Measurements from ENCODE around the gene FBN2.

Gene FBN2

DNA sequence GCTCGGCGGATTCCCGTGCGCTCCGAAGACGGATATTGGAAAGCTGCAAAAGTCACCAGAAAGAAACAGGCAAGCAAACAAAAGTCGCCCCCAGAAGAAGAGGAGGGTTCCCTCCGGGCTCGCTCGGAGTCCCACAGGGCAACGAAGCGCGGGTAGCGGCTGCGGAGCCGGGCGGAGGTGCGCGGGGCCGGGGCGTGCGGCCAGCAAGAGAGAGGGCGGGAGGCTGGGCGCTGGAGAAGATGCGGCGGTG is at the start of gene FBN2:
Gene FBN2 (minus strand): TSS at position 246 of the 250 bp plus-strand sequence. CDS start 642 bp downstream, outside the sequence.
- DNase-seq (ENCODE audit: low read depth) = no peak

DNA sequence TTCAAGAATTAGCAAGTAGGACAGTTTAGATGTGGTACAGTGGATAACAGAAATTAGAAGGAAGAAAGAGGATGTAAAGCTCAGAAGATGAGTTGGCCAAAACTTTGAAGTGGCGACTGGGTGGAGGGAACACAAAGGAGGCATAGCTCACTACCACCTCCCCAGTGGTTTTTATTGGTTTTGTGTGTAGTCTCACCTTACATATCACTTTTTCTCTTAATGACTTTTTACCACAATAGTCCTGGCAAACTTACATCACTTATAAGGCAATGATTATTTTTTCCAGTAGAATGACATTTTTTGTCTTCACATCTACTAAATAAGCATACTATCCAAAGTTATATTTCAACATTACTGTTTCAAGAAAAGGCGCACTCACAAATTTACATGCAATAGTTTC is 49.2 kb upstream of the FBN2 start:
- DNase-seq (ENCODE audit: low read depth) = no peak

DNA sequence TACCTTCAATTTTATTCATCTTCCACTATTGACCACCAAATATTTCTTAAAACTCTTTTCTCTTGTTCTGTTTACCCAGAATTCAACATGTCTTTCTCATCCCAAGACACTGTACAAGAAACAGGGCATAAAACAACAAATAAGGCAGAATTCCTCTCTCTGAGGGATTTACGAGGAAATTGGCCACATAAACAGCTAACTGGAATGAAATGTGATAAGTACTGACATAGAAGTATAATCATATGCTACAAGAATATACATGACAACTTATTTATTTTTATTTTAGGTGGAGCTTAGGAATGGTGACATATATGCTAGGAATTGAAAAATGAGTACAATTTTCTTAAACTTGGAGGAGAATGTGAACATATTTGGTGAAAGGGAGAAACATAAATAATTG is 48.8 kb upstream of the FBN2 start:
- no peak for DNase-seq (ENCODE audit: low read depth)

DNA sequence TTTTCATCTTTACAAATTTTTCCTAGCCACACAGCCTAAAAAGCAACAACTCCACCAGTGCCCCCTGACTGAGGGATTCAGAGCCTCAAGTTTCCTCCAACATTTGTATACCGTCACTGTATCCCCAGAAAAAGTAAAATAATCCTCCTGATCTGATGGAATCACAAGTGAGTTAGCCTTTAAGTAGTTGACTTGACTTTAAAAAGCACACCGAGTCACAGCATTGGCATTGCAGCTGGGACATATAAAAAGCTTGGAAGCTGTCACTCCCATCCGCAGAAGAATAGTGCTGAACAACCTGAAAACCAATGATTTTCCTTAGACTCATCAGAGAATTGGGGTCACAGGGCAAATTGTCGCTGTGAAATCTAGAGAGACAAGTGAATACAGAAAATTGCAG is 41.6 kb upstream of the FBN2 start:
- DNase-seq (ENCODE audit: low read depth) = no peak

DNA sequence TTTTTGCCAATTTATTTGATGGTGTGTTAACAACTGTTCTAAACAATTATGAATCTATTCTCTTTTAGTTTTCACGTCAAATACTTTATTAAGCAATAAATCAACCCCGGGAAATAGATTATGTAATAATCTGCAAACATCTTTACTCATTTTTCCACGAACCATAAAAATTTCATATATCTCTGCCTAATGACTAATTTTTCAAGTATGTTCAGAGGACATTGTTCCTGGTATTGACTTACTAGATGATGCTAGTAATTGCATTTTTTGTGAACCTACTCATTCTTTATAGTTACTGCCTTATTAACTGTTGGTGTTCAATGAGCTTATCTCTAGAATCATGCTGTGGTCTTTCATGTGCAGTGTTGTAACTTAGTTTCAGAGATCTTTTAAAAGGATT is 41.0 kb upstream of the FBN2 start:
- DNase-seq (ENCODE audit: low read depth) = no peak

DNA sequence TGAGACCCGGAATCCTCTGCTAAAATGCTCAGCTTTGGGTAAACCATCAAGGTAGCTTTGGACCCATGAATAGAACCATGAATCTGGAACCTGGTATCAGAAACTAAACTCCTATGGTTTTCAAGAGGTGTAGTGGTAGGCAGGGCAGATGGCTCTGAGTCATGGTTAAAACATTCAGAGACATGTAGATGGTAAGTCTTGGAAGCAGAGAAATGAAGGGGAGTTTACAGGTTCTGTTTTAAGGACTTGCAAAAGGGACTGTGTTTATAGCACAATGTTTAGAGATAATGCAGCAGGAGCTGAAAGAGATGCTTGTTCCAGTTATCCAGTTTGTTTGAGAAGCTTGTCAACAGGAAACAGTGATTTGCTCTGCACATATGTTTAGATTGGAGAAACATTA is 36.0 kb upstream of the FBN2 start:
- no peak for DNase-seq (ENCODE audit: low read depth)

DNA sequence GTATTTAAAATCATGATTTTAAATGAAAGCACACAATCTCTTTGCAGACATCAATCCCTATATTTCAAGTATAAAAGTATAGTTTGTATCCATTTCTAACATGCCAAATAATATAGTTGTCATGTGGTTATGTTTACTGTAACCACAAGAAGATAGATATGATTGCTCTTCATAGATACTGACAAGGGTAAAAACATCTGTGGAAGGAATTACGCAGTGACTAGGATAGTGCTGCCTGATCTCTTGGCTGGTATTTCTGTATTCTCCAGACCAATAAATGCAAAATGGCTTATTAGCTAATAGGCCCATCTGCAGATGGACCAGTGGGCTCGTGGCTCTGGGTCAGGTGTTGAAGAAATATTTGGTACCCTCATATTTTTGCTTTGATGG is 34.9 kb upstream of the FBN2 start:
- no peak for DNase-seq (ENCODE audit: low read depth)

DNA sequence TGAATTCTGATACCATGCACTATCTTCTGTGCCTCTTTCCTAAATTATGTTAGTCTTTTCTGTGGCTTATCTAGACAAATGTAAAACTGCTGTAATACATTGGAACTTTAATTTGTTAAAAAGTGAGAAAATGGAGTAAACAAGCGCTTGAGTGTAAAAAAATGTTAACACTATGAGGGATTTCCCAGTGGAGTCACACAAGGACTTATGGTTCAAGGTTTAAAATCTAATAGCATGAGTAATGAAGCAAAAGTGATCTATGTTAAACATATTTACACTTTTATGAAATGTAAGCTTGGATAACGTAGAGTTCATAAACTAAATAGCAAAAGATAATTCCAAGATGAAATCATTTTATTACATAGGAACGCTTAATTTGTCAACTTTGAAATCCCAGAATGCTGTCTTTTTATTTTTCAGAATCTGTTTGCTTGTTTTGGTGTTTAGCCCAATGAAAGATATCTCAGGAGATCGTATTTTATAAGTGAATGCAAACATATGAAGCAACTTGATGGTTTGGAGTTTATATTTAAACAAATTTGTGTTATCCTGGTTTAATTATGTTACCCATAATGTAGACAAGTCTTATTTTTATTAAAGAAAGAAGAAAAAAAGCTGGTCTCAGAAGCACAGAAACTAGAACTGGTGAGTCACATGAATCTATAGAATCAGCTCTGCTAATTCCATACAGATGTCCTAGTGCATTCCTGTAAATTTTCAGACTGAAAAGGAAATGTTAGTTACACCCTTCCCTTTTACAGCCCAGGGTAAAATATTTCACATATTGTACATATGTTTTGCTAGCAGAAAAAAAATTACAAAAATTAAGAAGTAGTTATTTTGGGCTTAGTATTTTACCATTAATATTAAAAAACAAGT is 34.2 kb upstream of the FBN2 start:
- no peak for DNase-seq (ENCODE audit: low read depth)

DNA sequence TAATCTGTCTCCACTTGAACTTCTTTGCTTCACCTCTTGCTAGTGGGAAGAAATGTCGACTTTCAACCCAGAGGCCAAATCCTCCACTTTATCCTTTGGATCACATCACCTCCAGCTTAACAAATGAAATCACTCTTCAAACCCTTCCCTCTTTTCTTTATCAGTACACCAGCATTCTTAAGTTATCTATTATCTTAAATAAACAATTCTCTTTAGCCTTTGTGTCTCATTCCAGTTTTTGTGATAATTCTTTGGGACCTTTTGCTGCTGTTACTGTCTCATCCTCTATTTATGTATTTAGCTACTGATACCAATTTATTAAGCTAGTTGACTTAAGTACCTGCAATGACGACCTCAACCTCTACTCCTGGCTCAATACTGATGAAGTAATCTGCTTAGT is 28.1 kb upstream of the FBN2 start:
- no peak for DNase-seq (ENCODE audit: low read depth)

DNA sequence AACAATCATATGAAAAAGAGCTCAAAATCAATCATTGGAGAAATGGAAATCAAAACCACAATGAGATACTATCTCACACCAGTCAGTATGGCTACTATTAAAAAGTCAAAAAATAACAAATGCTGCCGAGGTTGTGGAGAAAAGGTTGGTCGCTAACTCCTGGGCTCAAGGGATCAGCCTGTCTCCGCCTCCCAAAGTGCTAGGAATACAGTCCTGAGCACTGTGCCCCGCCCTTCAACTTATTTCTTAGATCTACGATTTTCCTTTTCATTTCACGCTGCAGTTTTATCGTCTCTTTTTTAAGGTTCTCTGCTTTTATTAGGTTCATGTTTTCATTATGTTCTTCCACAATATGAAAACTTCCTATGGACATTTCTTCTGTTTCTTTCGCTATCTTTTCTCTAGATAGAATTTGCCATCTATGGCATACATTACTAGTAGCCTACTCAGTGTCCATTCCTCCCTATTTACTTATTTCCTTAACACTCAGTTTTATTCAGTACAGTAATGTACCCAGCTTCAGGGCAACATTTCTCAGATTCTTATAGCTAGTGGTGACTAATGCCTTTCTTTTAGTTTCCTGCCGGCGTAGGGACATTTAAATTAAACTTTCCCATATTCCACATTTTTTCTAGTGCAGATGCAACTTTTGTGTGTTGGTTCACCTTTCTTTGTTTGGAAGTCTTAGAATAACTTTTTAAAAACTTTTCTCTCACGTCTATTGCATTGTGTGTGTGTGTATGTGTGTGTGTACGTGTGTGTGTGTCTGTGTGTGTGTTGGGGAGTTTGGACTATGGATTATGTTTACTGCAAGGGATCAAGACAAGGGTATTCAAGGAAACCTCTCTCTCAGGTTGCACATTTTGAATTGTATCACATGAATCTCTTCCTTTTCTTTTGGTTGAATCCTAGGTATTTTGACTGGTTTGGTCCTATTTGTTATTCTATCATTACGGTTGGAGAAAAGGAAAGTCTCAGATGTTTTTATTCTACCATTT is 21.6 kb upstream of the FBN2 start:
- no peak for DNase-seq (ENCODE audit: low read depth)

DNA sequence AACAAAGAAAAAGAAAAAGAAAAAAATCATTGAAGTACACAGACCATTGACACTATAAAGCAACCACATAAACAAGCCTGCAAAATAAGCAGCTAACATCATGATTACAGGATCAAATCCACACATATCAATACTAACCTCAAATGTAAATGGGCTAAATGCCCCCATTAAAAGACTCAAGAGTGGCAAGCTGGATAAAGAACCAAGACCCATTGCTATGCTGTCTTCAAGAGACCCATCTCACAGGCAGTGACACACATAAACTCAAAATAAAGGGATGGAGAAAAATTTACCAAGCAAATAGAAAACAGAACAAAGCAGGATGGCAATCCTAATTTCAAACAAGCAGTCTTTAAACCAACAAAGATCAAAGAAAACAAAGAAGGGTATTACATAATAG is 15.7 kb upstream of the FBN2 start:
- no peak for DNase-seq (ENCODE audit: low read depth)

DNA sequence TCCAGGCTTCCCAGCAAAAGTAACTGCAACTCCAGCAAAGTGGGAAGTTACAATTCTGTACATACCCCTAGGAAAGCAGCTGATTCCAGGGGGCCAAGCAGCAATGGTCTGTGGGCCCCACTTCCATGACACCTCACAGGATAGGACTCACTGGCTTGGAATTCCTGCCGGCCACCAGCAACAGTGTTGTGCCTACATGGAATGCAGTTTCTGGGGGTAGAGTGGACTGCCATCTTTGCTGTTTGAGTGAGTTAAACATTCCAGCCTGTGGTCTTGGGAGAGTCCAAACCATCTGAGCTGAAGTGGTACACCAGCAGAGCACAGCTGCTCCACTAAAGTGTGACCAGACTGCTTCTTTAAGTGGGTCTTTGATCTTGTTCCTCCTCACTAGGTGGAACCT is 13.4 kb upstream of the FBN2 start:
- DNase-seq (ENCODE audit: low read depth) = no peak

DNA sequence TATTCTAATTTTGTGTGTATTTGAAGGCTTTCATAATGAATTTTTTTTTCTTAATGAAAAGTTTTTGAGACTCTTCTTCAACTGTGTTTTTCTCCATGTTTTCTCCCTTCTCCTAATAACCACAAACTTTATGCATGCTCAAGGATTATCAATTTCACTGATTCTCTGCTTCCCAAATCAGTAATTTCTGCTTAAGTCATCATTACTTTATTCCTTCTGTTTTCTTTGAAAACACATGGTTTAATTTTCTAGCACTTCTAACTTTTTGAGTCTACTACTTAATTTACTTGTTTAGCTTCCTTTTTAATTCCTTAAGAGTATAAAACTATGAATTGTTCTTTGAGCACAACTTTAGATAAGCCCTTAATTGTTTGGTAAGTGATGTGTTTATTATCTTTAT is 11.5 kb upstream of the FBN2 start:
- DNase-seq (ENCODE audit: low read depth) = no peak

DNA sequence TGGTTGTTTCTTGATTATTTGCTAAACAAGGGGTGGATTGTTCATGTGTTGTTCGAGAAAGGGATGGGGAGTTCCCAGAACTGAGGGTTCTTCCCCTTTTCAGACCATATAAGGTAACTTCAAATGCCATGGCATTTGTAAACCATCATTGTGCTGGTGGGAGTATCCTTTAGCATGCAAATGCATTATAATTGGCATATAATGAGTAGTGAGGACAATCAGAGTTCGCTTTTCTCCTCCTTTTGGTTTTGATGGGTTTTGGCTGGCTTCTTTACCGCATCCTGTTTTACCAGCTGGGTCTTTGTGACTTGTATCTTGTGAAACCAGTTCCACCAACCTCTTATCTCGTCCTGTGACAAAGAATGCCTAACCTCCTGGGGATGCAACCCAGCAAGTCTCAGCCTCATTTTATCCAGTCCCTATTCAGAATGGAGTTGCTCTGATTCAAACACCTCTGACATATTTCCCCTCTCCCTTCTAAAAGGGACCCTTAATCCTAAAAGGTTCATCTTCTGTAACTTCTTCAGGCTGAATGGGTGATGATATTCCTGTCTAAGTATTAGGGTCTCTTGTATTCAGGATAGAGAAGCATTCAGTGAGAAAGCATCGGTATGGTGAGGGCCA is 8.7 kb upstream of the FBN2 start:
- DNase-seq (ENCODE audit: low read depth) = no peak

DNA sequence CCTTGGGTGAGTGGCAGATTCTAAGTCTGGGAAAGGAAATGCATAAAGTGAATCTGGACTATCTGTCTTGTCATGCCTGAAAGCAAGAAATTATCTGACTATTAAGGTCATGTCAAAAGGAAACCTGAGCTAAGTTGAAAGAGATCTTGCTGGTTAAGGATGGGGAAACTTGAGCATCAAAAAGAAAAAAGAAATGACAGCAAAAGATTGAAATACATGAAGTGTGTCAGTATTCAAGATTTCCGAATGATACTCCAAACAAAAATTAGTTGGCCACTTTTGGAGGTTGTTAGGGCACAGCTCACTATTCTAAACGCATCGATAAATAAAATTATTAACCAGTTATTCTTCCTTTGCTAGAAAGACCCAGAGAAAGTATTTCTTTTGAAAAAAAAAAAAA is 3.3 kb upstream of the FBN2 start:
- no peak for DNase-seq (ENCODE audit: low read depth)

DNA sequence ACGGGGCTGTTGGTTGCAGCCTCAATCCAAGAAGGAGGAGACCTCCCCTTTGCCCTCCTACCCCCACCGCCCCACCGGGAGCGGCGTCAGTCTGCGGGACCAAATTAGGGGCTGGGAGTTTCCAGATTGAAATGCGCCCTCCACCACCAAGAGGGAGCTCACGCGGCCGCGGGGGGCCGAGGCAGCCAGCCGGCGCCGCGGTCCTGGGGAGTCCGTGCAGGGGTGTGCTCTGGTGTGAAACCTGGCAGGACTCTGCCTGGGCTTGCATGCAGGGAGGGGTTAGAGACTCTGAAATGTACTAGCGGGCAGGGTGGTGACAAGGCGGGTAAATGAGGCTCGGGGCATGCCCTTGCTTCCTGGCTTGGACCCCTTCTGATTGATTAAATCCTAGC is 989 bp upstream of the FBN2 start:
- no peak for DNase-seq (ENCODE audit: low read depth)

DNA sequence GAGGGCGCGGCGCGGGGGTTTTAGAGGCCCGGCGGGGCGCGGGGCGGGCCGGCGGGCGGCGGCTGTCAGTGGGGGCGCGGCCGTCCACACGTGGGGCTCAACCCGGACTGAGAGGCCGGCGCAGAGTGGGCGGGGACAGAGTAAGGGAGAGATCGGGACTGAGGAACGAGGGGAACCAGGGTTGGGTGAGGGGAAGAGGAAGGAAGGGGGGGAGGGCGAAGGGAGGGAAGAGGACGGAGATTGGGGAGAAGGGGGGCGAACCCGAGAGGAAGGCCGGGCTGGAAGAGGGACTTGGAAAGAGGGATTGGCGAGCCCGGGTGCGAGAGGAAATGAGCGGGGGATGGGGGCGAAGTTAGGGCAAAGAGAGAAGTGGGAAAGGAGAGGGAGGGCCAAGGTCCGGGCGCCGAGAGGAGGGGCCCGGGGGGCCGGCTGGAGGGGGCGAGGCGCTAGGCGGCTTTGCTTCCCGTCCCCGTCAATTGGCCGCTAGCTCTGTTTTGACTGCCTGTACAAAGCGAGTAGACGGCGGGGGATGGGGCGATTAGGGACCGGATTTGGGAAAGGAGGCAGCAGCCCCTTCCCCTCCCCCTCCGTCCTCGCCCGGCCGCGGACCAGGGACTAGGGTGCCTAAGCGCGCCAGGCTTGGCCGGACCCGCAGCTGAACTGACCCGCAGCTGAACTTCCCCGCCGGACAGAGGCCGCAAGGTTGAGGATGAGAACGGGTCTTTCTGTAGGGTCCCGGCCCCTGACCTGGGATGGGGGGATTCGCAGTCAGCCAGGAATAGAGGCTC is 399 bp upstream of the FBN2 start:
- DNase-seq (ENCODE audit: low read depth) = no peak

DNA sequence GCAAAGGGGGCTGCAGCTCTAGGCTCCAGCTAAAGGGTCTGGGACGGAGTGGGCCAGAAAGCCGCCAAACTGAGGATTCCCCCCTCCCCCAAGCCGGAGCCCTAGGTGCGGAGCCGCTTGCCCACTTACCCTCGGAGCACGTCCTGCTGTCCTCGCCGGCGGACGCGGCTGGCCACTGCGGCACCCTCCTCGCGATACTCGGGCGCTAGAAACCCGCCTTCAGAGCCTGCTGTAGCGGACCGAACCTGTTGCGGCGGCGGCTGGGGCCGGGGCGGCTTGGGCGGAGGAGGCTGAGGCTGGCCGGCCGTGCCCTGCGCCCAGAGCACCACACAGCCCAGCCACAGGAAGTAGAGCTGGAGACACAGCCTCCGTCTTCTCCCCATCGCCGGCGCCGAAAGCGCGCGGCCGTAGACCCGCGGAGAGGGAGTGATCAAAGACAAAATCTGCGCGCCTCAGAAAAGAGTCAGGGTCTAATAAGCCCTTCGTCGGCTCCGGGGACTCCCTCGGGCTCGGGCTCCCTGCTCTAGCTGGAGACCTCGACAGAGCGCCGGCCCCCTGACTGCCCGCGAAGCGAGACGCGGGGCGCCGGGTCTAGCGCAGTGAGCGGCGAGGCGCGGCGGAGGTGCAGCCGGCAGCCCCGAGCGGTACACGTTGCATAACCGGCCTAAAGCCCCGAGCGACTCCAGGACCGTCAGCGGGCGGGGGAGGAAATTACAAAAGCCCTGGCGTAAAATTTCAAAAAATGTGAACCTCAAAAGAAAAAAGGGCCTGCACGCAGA is 635 bp downstream of the FBN2 start:
- DNase-seq (ENCODE audit: low read depth) = no peak

DNA sequence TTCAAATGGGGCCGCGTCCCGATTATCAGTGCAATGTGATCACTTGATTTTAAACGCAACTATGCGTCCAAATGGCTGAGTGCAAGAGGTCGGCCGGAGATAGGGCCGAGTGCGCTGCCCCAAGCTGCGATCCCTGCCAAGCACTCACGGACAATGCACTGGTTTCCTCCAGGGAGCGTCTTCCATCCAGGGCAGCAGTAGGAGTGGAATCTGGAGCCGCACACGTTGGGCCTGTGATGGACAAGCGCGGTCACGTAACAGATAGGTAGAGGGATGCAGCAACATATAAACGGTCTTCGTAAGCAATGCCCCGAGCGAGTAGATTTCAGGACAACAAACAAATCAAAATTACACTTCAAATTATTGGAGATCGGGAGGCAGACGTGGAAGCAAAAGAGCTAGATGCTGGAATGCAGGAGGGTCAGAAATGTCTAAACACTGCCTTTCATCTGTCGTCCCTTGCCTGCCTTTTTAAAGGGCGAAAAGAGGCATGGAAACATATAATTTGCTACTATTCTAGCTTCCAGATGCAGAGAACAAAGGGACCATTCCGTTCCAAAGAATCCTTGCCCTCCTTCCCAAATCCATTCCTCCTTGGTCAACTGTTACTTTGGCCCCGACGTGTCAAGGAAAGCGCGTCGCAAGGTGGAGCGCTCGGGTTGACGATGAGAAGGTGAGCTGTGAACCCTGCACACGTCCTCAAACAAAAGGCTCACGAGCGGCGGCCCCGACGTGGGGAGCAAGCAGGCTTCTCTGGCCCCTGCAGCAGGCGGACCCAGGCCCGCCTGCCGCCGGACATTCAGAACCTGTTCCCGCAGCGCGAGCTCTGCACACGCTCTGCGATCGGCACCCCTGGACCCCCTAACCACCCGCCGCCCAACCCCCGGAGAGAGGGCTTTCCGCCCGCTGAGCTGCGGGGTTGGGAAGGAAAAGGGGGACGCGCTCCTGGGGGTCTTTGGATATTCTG is 1.5 kb downstream of the FBN2 start:
- DNase-seq (ENCODE audit: low read depth) = no peak

DNA sequence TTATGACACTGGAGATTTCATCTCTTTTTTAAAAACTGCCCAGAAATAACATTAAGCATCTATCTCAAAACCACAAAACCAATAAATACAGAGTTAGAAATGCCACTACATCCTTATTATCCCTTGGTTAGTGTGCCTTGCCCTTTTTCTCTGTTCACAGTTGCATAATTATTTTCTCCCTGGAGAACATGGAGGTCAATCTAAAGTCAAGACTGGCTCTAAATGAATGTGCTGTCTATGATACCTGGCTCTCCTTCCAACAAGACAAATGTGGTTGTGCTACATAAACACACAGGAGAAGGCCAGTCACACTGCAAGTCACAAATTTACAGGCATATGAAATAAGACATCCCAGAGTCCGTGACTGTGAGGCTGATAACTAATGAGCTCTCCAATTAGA is 2.8 kb downstream of the FBN2 start:
- DNase-seq (ENCODE audit: low read depth) = no peak

Measured in stimulated activated CD8-positive, alpha-beta memory T cell treated with anti-CD3 and anti-CD28 coated beads, Interleukin-7, amount 100 ng/mL, for 24 hours (primary cell).